Neural cell (in vitro differentiated cells): ENCODE measurements around the gene MMP20. TPM values are rescaled to one million over a fixed set of nuclear protein-coding genes. Genes with fewer than 3 reads are reported as not detected.

Source experiments
- H2AFZ ChIP-seq: fragments of 200-600, 300-800 bp; sonication (generic), shearing (Covaris generic); 2 replicates; pipeline ENCODE4 v1.6.0; 2014; ENCODE audit warnings: low read depth, mild to moderate bottlenecking, antibody characterized with exemption, low read length, moderate library complexity
- H3F3A ChIP-seq: fragments of 200-600 bp; shearing (Covaris generic); 2 replicates; pipeline ENCODE4 v1.6.1; 2016; ENCODE audit warnings: mild to moderate bottlenecking, moderate library complexity, mixed read lengths, antibody characterized with exemption, low read length; ENCODE audit not compliant: insufficient read depth, poor library complexity, severe bottlenecking
- H3K27ac ChIP-seq: fragments of 200-600, 300-800 bp; sonication (generic), shearing (Covaris generic); 2 replicates; pipeline ENCODE4 v1.5.1; 2014; ENCODE audit warnings: mild to moderate bottlenecking, low read length, moderate library complexity
- H3K27me3 ChIP-seq: fragments of 300-800, 200-600 bp; sonication (generic), shearing (Covaris generic); 2 replicates; pipeline ENCODE4 v1.6.0; 2014; ENCODE audit warnings: mild to moderate bottlenecking, low read depth, low read length, moderate library complexity; ENCODE audit not compliant: insufficient read depth
- H3K36me3 ChIP-seq: fragments of 300-800, 200-600 bp; sonication (generic), shearing (Covaris generic); 2 replicates; pipeline ENCODE4 v1.5.1; 2014; ENCODE audit warnings: mild to moderate bottlenecking, antibody characterized with exemption, low read length, moderate library complexity; ENCODE audit not compliant: insufficient read depth
- H3K4me2 ChIP-seq: fragments of 300-800, 200-600 bp; sonication (generic), shearing (Covaris generic); 2 replicates; pipeline ENCODE4 v1.6.0; 2014; ENCODE audit warnings: mild to moderate bottlenecking, low read length
- H3K4me3 ChIP-seq: fragments of 300-800, 200-600 bp; sonication (generic), shearing (Covaris generic); 2 replicates; pipeline ENCODE4 v1.5.1; 2014; ENCODE audit warnings: mild to moderate bottlenecking, low read length, moderate library complexity
- H3K79me2 ChIP-seq: fragments of 200-600 bp; shearing (Covaris generic); replicated peaks from 2 replicates; pipeline ENCODE4 v1.6.0; 2014; ENCODE audit warnings: mild to moderate bottlenecking, low read length, moderate library complexity; ENCODE audit not compliant: insufficient read depth
- H3K9ac ChIP-seq: fragments of 300-800, 200-600 bp; sonication (generic), shearing (Covaris generic); 2 replicates; pipeline ENCODE4 v1.6.1; 2016; ENCODE audit warnings: mild to moderate bottlenecking, low read length, mixed read lengths
- H3K9me2 ChIP-seq: fragments of 200-600 bp; shearing (Covaris generic); 2 replicates; pipeline ENCODE4 v1.6.1; 2016; ENCODE audit warnings: mild to moderate bottlenecking, low read length, mixed read lengths; ENCODE audit not compliant: insufficient read depth
- H3K9me3 ChIP-seq: fragments of 200-600, 300-800 bp; sonication (generic), shearing (Covaris generic); 2 replicates; pipeline ENCODE4 v1.6.1; 2016; ENCODE audit warnings: mild to moderate bottlenecking, mixed run types, low read length, moderate library complexity, mixed read lengths
- H4K20me1 ChIP-seq: fragments of 200-600 bp; shearing (Covaris generic); 2 replicates; pipeline ENCODE4 v1.6.1; 2016; ENCODE audit warnings: mild to moderate bottlenecking, mixed run types; ENCODE audit not compliant: insufficient read depth
- CTCF ChIP-seq: fragments of 450-650 bp; IDR thresholded peaks from 2 replicates; pipeline ENCODE4 v1.5.1; 2014; ENCODE audit warnings: antibody characterized with exemption, mild to moderate bottlenecking, moderate library complexity; ENCODE audit not compliant: poor library complexity, severe bottlenecking
- EP300 ChIP-seq: fragments of 450-650 bp; conservative IDR thresholded peaks from 2 replicates; pipeline ENCODE4 v1.6.1; 2014; ENCODE audit warnings: antibody characterized with exemption, mild to moderate bottlenecking, moderate library complexity; ENCODE audit not compliant: poor library complexity, severe bottlenecking
- EZH2 ChIP-seq: fragments of 200-600, 300-800 bp; shearing (Covaris generic), sonication (generic); IDR thresholded peaks from 2 replicates; pipeline ENCODE4 v1.6.1; 2014; ENCODE audit warnings: antibody characterized with exemption, low read length, borderline replicate concordance, mild to moderate bottlenecking; ENCODE audit not compliant: insufficient read depth, poor library complexity, severe bottlenecking
- MXI1 ChIP-seq: fragments of 450-650 bp; conservative IDR thresholded peaks from 2 replicates; pipeline ENCODE4 v1.6.1; 2014; ENCODE audit warnings: antibody characterized with exemption, mild to moderate bottlenecking; ENCODE audit not compliant: poor library complexity, severe bottlenecking
- POLR2AphosphoS5 ChIP-seq: IDR thresholded peaks from 2 replicates; pipeline ENCODE4 v1.6.1; 2012
- RAD21 ChIP-seq: fragments of 450-650 bp; conservative IDR thresholded peaks from 2 replicates; pipeline ENCODE4 v1.6.1; 2014; ENCODE audit warnings: antibody characterized with exemption, mild to moderate bottlenecking, moderate library complexity
- REST ChIP-seq: IDR thresholded peaks from 2 replicates; pipeline ENCODE4 v1.6.1; 2012; ENCODE audit warnings: borderline replicate concordance
- SMC3 ChIP-seq: fragments of 450-650 bp; conservative IDR thresholded peaks from 2 replicates; pipeline ENCODE4 v1.6.1; 2014; ENCODE audit warnings: antibody characterized with exemption, mild to moderate bottlenecking, moderate library complexity; ENCODE audit not compliant: poor library complexity
- TAF1 ChIP-seq: IDR thresholded peaks from 2 replicates; pipeline ENCODE4 v1.6.1; 2012; ENCODE audit warnings: low read depth
- polyA plus RNA-seq: library from polyadenylated mRNA; depleted of rRNA; stranded (reverse); fragments of >200 nt; gene quantifications from 2 replicates; pipeline ENCODE4 v1.2.3, GENCODE V29; 2014

Gene MMP20
- polyA plus RNA-seq, 1 donor from 2014 or later: not detected

- no peaks in the 10 kb centered on the region for H3K79me2 ChIP-seq
- H3K9ac ChIP-seq: no peak overlapping the region
- no peak overlapping the region for H3K4me3 ChIP-seq
- no peaks in the 10 kb centered on the region for H3K9me3 ChIP-seq
- H3K4me2 ChIP-seq: no peak overlapping the region
- H3K27ac ChIP-seq: no peak overlapping the region
- H3K9me2 ChIP-seq: no peaks in the 10 kb centered on the region
- TF ChIP-seq EZH2 (no peak), EP300 (no peak), RAD21 (no peak), POLR2AphosphoS5 (no peak), MXI1 (no peak), SMC3 (no peak), CTCF (no peak), TAF1 (no peak), REST (no peak)
- no peak overlapping the region for H2AFZ ChIP-seq
- no peaks in the 10 kb centered on the region for H3K27me3 ChIP-seq
- no peaks in the 10 kb centered on the region for H3F3A ChIP-seq
- H3K36me3 ChIP-seq: no peaks in the 10 kb centered on the region
- no peaks in the 10 kb centered on the region for H4K20me1 ChIP-seq
Measured at GRCh38 chr11:102610200-102610599, 14.9 kb downstream of the MMP20 start.

DNA sequence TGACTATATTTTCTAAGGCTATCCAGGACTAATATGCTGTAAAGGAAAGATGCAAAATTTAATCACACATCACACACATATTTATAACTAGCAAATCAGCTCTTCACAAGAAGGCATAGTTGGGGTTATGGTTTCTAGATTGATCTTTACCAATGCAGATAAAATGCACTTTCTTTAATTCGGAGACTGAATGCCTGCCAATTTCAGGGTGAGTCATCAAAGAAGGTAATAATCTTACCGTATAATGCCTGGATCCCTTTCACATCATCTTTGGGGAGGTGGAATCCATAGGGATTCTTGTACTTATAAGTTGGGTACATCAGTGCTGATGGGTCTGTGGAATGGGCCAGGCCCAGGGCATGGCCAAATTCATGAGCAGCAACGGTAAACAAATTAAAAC is 16.4 kb downstream of the MMP20 start:
- no peak overlapping the region for H3K4me2 ChIP-seq
- no peaks in the 10 kb centered on the region for H3K79me2 ChIP-seq
- no peaks in the 10 kb centered on the region for H3F3A ChIP-seq
- H3K9me2 ChIP-seq: no peaks in the 10 kb centered on the region
- no peaks in the 10 kb centered on the region for H3K9me3 ChIP-seq
- no peak overlapping the region for H3K4me3 ChIP-seq
- H3K36me3 ChIP-seq: no peaks in the 10 kb centered on the region
- no peaks in the 10 kb centered on the region for H3K27me3 ChIP-seq
- no peaks in the 10 kb centered on the region for H4K20me1 ChIP-seq
- no peak overlapping the region for H2AFZ ChIP-seq
- H3K27ac ChIP-seq: no peak overlapping the region
- TF ChIP-seq RAD21 (no peak), EZH2 (no peak), CTCF (no peak), TAF1 (no peak), EP300 (no peak), SMC3 (no peak), REST (no peak), POLR2AphosphoS5 (no peak), MXI1 (no peak)
- H3K9ac ChIP-seq: no peak overlapping the region
